Hepatic stellate cell (primary cell): ENCODE data around the gene PRR35.
"Not testable (repeated sequence)": the region's sequence is repeated elsewhere in the genome, so short reads cannot be mapped to it uniquely, and the experiment has no call there.

ENCODE experiments used
- DNase-seq: peaks from one replicate; pipeline ENCODE4 v3.0.0; 2011; ENCODE audit warnings: low spot score

The PRR35 gene

GRCh38 chr16:593807-594206 is 33.6 kb downstream of the PRR35 start:
- no peak for DNase-seq

- DNase-seq, result no peak
Observed at GRCh38 chr16:595094-595528, 34.9 kb downstream of the PRR35 start.

GRCh38 chr16:595942-596735 is 35.9 kb downstream of the PRR35 start:
- DNase-seq, result no peak

GRCh38 chr16:596736-597060 is 36.5 kb downstream of the PRR35 start:
- DNase-seq, result no peak

- not testable (repeated sequence) for DNase-seq
Observed at GRCh38 chr16:597655-598054, 37.5 kb downstream of the PRR35 start.

- no peak for DNase-seq
Observed at GRCh38 chr16:598823-599739, 38.9 kb downstream of the PRR35 start.

GRCh38 chr16:600781-601180 is 40.6 kb downstream of the PRR35 start:
- DNase-seq, result no peak

GRCh38 chr16:603933-604332 is 43.7 kb downstream of the PRR35 start:
- DNase-seq, result no peak

GRCh38 chr16:606656-607307 is 46.6 kb downstream of the PRR35 start:
- DNase-seq, result no peak

- DNase-seq, result no peak
Observed at GRCh38 chr16:608019-608418, 47.8 kb downstream of the PRR35 start.

GRCh38 chr16:609316-609715 is 49.1 kb downstream of the PRR35 start:
- DNase-seq, result no peak

- DNase-seq, result no peak
Observed at GRCh38 chr16:609984-610383, 49.8 kb downstream of the PRR35 start.

GRCh38 chr16:610513-611381 is 50.6 kb downstream of the PRR35 start:
- DNase-seq, result no peak

GRCh38 chr16:615122-615521 is 54.9 kb downstream of the PRR35 start:
- DNase-seq, result no peak
